ENCODE measurements around the gene MAST4.

Gene MAST4

GRCh38 chr5:67035098-67035740, 439.0 kb downstream of the MAST4 start:
- Histone ChIP-seq H3K4me3 (replicated peaks; ENCODE audit: low read depth, low read length) (no peak overlapping the region), H3K36me3 (ENCODE audit: control insufficient read depth, insufficient read depth, low read length) (no peaks in the 10 kb centered on the region), H3K27me3 (replicated peaks; ENCODE audit: control insufficient read depth, insufficient read depth, low read length) (peaks cover 2% of the 10 kb centered on the region; the same call in 1 of the 2 replicates)
- TF ChIP-seq CTCF (IDR thresholded peaks at IDR 0.05; ENCODE audit: insufficient read depth, low read length, poor library complexity, severe bottlenecking), result no peak
- DNase-seq (ENCODE audit: extremely low read depth, insufficient read length), result no peak

GRCh38 chr5:67037171-67037570, 441.0 kb downstream of the MAST4 start:
- H3K36me3 ChIP-seq (ENCODE audit: control insufficient read depth, insufficient read depth, low read length), result no peaks in the 10 kb centered on the region
- no peak overlapping the region for H3K4me3 ChIP-seq (replicated peaks; ENCODE audit: low read depth, low read length)
- no peak for TF ChIP-seq CTCF (IDR thresholded peaks at IDR 0.05; ENCODE audit: insufficient read depth, low read length, poor library complexity, severe bottlenecking)
- no peak for DNase-seq (ENCODE audit: extremely low read depth, insufficient read length)
- peaks cover 2% of the 10 kb centered on the region; the same call in 1 of the 2 replicates for H3K27me3 ChIP-seq (replicated peaks; ENCODE audit: control insufficient read depth, insufficient read depth, low read length)

GRCh38 chr5:67038817-67039603, 442.8 kb downstream of the MAST4 start:
- no peak for DNase-seq (ENCODE audit: extremely low read depth, insufficient read length)
- H3K4me3 ChIP-seq (replicated peaks; ENCODE audit: low read depth, low read length), result no peak overlapping the region
- no peak for TF ChIP-seq CTCF (IDR thresholded peaks at IDR 0.05; ENCODE audit: insufficient read depth, low read length, poor library complexity, severe bottlenecking)

GRCh38 chr5:67042176-67043003, 446.2 kb downstream of the MAST4 start:
- DNase-seq (ENCODE audit: extremely low read depth, insufficient read length), result no peak
- no peaks in the 10 kb centered on the region for H3K27me3 ChIP-seq (replicated peaks; ENCODE audit: control insufficient read depth, insufficient read depth, low read length)
- H3K4me3 ChIP-seq (replicated peaks; ENCODE audit: low read depth, low read length), result no peak overlapping the region
- no peak for TF ChIP-seq CTCF (IDR thresholded peaks at IDR 0.05; ENCODE audit: insufficient read depth, low read length, poor library complexity, severe bottlenecking)
- no peaks in the 10 kb centered on the region for H3K36me3 ChIP-seq (ENCODE audit: control insufficient read depth, insufficient read depth, low read length)

More at GRCh38 chr5:67038817-67039603, 442.8 kb downstream of the MAST4 start:
- Histone ChIP-seq H3K36me3 (ENCODE audit: control insufficient read depth, insufficient read depth, low read length) (no peaks in the 10 kb centered on the region), H3K27me3 (replicated peaks; ENCODE audit: control insufficient read depth, insufficient read depth, low read length) (peaks cover 2% of the 10 kb centered on the region; the same call in 1 of the 2 replicates)

- no peaks in the 10 kb centered on the region for H3K27me3 ChIP-seq (replicated peaks; ENCODE audit: control insufficient read depth, insufficient read depth, low read length)
- H3K4me3 ChIP-seq (replicated peaks; ENCODE audit: low read depth, low read length), result no peak overlapping the region
- H3K36me3 ChIP-seq (ENCODE audit: control insufficient read depth, insufficient read depth, low read length), result no peaks in the 10 kb centered on the region
- no peak for TF ChIP-seq CTCF (IDR thresholded peaks at IDR 0.05; ENCODE audit: insufficient read depth, low read length, poor library complexity, severe bottlenecking)
- DNase-seq (ENCODE audit: extremely low read depth, insufficient read length), result no peak
Measured at GRCh38 chr5:67043796-67044511, 447.8 kb downstream of the MAST4 start.

Measured in GM06990 (cell line).